ENCODE data around the gene NFYA. TPM values are rescaled to one million over a fixed set of nuclear protein-coding genes. Genes with fewer than 3 reads are reported as not detected.

Gene NFYA
- total RNA-seq, 3 donors from 2014 or later (not counting 1 experiment from before 2014, with no cell fraction given): 27.5 to 33.1 (median 33.0) TPM

DNA sequence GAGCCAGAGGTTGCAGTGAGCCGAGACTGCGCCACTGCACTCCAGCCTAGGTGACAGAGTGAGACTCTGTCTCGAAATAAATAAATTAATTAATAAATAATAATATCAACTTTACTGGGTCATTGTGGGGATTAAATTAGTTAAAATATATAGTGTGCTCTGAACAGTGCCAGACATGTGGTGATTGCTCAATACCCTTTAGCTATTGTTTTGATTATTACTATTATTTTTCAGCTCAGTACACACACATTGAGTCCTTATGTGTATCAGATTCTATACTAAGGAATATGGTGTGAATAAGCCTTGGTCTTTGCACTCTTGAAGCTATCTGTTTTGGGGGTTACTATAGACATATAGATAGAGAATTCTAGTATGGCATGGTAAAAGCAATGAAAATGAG, 52.5 kb downstream of the NFYA start:
- Mint-ChIP-seq H3K9me3 (no peaks in the 10 kb centered on the region), H3K27me3 (ENCODE audit: low read depth in 2 of 2) (no peaks in the 10 kb centered on the region), H3K27ac (no peak overlapping the region), H3K4me3 (no peak overlapping the region), H3K4me1 (peaks cover 0 to 7% of the 10 kb centered on the region in 2 donors), H3K36me3 (peaks cover 30% of the 10 kb centered on the region)
- H3K9me3 ChIP-seq (ENCODE audit: control insufficient read depth, insufficient read depth, low read length): no peaks in the 10 kb centered on the region
- intact Hi-C loops (cut with micrococcal nuclease): no loop called here
- DNase-seq: no peak
- no peak overlapping the region for H3K4me3 ChIP-seq (ENCODE audit: low read length)
- ATAC-seq: no peak
- peaks cover 5% of the 10 kb centered on the region for H3K36me3 ChIP-seq (ENCODE audit: control insufficient read depth, insufficient read depth, low read length)
- no peaks in the 10 kb centered on the region for H3K27me3 ChIP-seq (ENCODE audit: control insufficient read depth, insufficient read depth, low read length)
- H3K4me1 ChIP-seq (ENCODE audit: control insufficient read depth, insufficient read depth, low read length): no peaks in the 10 kb centered on the region
- 100% methylated on average over 2 of the region's 3 CpGs for WGBS (ENCODE audit: insufficient coverage)
- H3K27ac ChIP-seq (ENCODE audit: low read length): no peak overlapping the region
- TF ChIP-seq, protein P1, sequence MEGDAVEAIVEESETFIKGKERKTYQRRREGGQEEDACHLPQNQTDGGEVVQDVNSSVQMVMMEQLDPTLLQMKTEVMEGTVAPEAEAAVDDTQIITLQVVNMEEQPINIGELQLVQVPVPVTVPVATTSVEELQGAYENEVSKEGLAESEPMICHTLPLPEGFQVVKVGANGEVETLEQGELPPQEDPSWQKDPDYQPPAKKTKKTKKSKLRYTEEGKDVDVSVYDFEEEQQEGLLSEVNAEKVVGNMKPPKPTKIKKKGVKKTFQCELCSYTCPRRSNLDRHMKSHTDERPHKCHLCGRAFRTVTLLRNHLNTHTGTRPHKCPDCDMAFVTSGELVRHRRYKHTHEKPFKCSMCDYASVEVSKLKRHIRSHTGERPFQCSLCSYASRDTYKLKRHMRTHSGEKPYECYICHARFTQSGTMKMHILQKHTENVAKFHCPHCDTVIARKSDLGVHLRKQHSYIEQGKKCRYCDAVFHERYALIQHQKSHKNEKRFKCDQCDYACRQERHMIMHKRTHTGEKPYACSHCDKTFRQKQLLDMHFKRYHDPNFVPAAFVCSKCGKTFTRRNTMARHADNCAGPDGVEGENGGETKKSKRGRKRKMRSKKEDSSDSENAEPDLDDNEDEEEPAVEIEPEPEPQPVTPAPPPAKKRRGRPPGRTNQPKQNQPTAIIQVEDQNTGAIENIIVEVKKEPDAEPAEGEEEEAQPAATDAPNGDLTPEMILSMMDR (IDR thresholded peaks at IDR 0.05): no peak

DNA sequence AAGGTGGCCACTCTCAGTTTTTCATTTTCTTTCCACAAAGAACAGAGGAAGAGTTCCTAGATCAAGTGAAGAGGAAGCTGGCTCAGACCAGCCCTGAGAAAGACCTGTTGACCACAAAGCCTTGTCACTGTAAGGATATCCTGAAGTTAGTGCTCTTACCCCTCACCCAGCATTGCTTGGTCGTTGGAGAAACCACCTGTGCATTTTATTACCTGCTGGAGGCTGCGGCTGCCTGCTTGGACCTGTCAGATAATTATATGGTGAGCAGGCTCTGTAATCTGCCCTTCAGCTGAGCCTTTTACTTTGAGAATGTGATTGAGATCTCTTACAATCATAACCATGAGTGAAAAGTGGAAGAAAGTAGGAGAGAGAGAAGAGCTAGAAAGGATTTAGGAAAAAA, 59.5 kb downstream of the NFYA start:
- Mint-ChIP-seq H3K4me3 (no peak overlapping the region), H3K4me1 (peaks cover 0 to 2% of the 10 kb centered on the region in 2 donors), H3K27ac (no peak overlapping the region), H3K27me3 (ENCODE audit: low read depth in 2 of 2) (no peaks in the 10 kb centered on the region), H3K36me3 (peaks cover 9% of the 10 kb centered on the region), H3K9me3 (no peaks in the 10 kb centered on the region)
- Histone ChIP-seq H3K4me1 (ENCODE audit: control insufficient read depth, insufficient read depth, low read length) (no peaks in the 10 kb centered on the region), H3K27ac (ENCODE audit: low read length) (no peak overlapping the region), H3K4me3 (ENCODE audit: low read length) (no peak overlapping the region), H3K9me3 (ENCODE audit: control insufficient read depth, insufficient read depth, low read length) (no peaks in the 10 kb centered on the region), H3K27me3 (ENCODE audit: control insufficient read depth, insufficient read depth, low read length) (no peaks in the 10 kb centered on the region), H3K36me3 (ENCODE audit: control insufficient read depth, insufficient read depth, low read length) (peaks cover 3% of the 10 kb centered on the region)
- TF ChIP-seq, protein P1 (IDR thresholded peaks at IDR 0.05): no peak
- WGBS (ENCODE audit: insufficient coverage): 33% methylated on average over 2 of the region's 2 CpGs
- ATAC-seq (no peak), DNase-seq (no peak)
- intact Hi-C loops (cut with micrococcal nuclease): no loop called here

DNA sequence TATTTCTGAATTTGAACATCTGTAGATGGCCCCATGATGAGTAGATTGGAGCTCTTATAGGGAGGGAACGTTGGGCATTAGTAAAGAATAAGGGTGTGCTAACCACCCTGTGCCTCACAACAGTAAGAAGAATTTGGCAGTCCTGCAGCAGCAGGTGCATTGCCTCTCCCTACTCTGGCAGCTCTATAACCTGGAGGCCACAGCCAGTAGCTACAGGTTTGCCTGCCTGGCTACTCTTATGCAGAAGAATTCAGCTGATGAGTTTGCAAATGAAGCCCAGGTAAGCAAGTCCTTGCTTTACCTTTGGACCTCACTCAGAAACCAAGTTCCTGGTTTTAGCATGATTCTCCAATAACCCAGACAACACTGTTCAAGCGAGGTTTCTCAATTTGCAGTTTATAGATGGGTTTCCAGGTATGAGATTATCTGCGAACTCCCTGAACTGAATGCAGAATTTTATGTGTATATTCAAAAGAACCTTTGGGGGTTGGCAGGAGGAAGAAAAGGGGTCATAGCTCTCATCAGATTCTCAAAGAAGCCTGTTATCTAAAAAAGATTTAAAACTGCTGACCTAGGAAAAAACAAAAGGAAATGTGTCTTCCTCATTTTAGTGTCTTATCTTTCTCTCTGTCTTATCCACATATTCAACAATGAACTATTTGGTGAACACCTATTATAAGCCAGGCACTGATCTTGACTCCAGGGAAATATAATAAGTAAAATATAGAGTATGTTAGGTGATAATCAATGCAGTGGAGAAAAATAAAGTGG, 62.5 kb downstream of the NFYA start:
- ATAC-seq: no peak
- Mint-ChIP-seq H3K36me3 (peaks cover 7% of the 10 kb centered on the region), H3K4me3 (no peak overlapping the region), H3K27ac (no peak overlapping the region), H3K9me3 (no peaks in the 10 kb centered on the region), H3K27me3 (ENCODE audit: low read depth in 2 of 2) (no peaks in the 10 kb centered on the region), H3K4me1 (no peaks in the 10 kb centered on the region)
- TF ChIP-seq, protein P1 (IDR thresholded peaks at IDR 0.05): no peak
- peaks cover 3% of the 10 kb centered on the region for H3K36me3 ChIP-seq (ENCODE audit: control insufficient read depth, insufficient read depth, low read length)
- no peaks in the 10 kb centered on the region for H3K4me1 ChIP-seq (ENCODE audit: control insufficient read depth, insufficient read depth, low read length)
- no peaks in the 10 kb centered on the region for H3K27me3 ChIP-seq (ENCODE audit: control insufficient read depth, insufficient read depth, low read length)
- H3K27ac ChIP-seq (ENCODE audit: low read length): no peak overlapping the region
- 89% methylated on average over 2 of the region's 3 CpGs for WGBS (ENCODE audit: insufficient coverage)
- no peak overlapping the region for H3K4me3 ChIP-seq (ENCODE audit: low read length)
- intact Hi-C loops (cut with micrococcal nuclease): no loop called here
- H3K9me3 ChIP-seq (ENCODE audit: control insufficient read depth, insufficient read depth, low read length): no peaks in the 10 kb centered on the region
- no peak for DNase-seq

DNA sequence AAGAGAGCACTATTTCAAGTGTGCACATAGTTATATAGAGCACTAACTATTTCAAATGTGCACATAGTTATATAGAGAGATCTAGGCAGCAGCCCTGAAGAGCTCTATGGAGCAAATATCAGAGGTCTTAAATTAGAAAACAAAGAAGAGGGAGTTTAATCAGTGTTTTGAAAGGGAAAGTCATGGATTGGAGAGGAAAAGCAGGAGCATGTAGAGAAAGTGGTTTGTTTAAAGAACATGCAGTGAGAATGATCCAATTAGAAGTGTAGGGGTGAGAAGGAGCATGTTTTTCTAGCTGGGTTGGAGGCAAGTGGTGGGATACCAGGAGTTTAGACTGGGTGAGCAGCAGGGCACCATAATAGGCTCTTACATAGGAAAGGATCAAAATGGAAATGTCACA, 64.1 kb downstream of the NFYA start:
- Histone ChIP-seq H3K4me3 (ENCODE audit: low read length) (no peak overlapping the region), H3K27me3 (ENCODE audit: control insufficient read depth, insufficient read depth, low read length) (no peaks in the 10 kb centered on the region), H3K27ac (ENCODE audit: low read length) (no peak overlapping the region), H3K4me1 (ENCODE audit: control insufficient read depth, insufficient read depth, low read length) (no peaks in the 10 kb centered on the region), H3K36me3 (ENCODE audit: control insufficient read depth, insufficient read depth, low read length) (peaks cover 3% of the 10 kb centered on the region), H3K9me3 (ENCODE audit: control insufficient read depth, insufficient read depth, low read length) (no peaks in the 10 kb centered on the region)
- H3K4me3 Mint-ChIP-seq: no peak overlapping the region
- no peaks in the 10 kb centered on the region for H3K9me3 Mint-ChIP-seq
- no peaks in the 10 kb centered on the region for H3K4me1 Mint-ChIP-seq
- no peak overlapping the region for H3K27ac Mint-ChIP-seq
- TF ChIP-seq, protein P1 (IDR thresholded peaks at IDR 0.05): no peak
- ATAC-seq: no peak
- H3K36me3 Mint-ChIP-seq: peaks cover 7% of the 10 kb centered on the region
- DNase-seq: no peak
- no peaks in the 10 kb centered on the region for H3K27me3 Mint-ChIP-seq (ENCODE audit: low read depth in 2 of 2)
- intact Hi-C loops (cut with micrococcal nuclease): no loop called here

All from natural killer cell (primary cell).